ENCODE results near the gene EIF3D. TPM values are rescaled to one million over a fixed set of nuclear protein-coding genes. Genes with fewer than 3 reads are reported as not detected.
A peak's percentile ranks its signal among the peaks of the same experiment; 100 is the strongest.

Gene EIF3D
- total and polyA plus RNA-seq, 2 of the 13 experiments (the other 11 are each of a cell fraction or from before 2014, with no cell fraction given) = 118 to 274 TPM

- TF ChIP-seq AGO2 (optimal IDR thresholded peaks at IDR 0.05; ENCODE audit: low read depth, low read length) (peak; percentile 71), EZH2 (conservative IDR thresholded peaks at IDR 0.05; ENCODE audit: low read depth, low read length) (no peak), SOX13 (IDR thresholded peaks at IDR 0.05) (peak; percentile 21; the same call in 1 of the 2 replicates), SOX13 (CRISPR knock-in tag; conservative IDR thresholded peaks at IDR 0.05 in 1 of 2, IDR thresholded peaks at IDR 0.05 in 1 of 2) (peak in 1 of 2 experiments; percentile 44; a peak in 1 of 4 replicates), PLSCR1 (CRISPR knock-in tag; IDR thresholded peaks at IDR 0.05; ENCODE audit: borderline replicate concordance) (no peak), MTF1 (CRISPR knock-in tag; IDR thresholded peaks at IDR 0.05) (no peak), NBN (conservative IDR thresholded peaks at IDR 0.05) (no peak), FUBP1 (CRISPR knock-in tag; IDR thresholded peaks at IDR 0.05; ENCODE audit: borderline replicate concordance) (peak; percentile 58; the same call in 1 of the 2 replicates), ZNF143 (CRISPR knock-in tag; IDR thresholded peaks at IDR 0.05) (peak; percentile 92), HMGA1 (CRISPR knock-in tag; conservative IDR thresholded peaks at IDR 0.05) (no peak), ZNF678 (CRISPR knock-in tag; IDR thresholded peaks at IDR 0.05) (no peak), UBTF (CRISPR knock-in tag; IDR thresholded peaks at IDR 0.05) (peak; percentile 99), ZBTB46 (CRISPR knock-in tag; IDR thresholded peaks at IDR 0.05; ENCODE audit: borderline replicate concordance) (0 out of 2 replicates have a peak, but pooled peaks have one; percentile 65)
- TF ChIP-seq, protein P1, sequence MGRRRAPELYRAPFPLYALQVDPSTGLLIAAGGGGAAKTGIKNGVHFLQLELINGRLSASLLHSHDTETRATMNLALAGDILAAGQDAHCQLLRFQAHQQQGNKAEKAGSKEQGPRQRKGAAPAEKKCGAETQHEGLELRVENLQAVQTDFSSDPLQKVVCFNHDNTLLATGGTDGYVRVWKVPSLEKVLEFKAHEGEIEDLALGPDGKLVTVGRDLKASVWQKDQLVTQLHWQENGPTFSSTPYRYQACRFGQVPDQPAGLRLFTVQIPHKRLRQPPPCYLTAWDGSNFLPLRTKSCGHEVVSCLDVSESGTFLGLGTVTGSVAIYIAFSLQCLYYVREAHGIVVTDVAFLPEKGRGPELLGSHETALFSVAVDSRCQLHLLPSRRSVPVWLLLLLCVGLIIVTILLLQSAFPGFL (CRISPR knock-in tag; IDR thresholded peaks at IDR 0.05) = no peak
- TF ChIP-seq, protein P2, sequence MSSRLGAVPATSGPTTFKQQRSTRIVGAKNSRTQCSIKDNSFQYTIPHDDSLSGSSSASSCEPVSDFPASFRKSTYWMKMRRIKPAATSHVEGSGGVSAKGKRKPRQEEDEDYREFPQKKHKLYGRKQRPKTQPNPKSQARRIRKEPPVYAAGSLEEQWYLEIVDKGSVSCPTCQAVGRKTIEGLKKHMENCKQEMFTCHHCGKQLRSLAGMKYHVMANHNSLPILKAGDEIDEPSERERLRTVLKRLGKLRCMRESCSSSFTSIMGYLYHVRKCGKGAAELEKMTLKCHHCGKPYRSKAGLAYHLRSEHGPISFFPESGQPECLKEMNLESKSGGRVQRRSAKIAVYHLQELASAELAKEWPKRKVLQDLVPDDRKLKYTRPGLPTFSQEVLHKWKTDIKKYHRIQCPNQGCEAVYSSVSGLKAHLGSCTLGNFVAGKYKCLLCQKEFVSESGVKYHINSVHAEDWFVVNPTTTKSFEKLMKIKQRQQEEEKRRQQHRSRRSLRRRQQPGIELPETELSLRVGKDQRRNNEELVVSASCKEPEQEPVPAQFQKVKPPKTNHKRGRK (CRISPR knock-in tag; IDR thresholded peaks at IDR 0.05) = no peak
- TF ChIP-seq, protein P3, sequence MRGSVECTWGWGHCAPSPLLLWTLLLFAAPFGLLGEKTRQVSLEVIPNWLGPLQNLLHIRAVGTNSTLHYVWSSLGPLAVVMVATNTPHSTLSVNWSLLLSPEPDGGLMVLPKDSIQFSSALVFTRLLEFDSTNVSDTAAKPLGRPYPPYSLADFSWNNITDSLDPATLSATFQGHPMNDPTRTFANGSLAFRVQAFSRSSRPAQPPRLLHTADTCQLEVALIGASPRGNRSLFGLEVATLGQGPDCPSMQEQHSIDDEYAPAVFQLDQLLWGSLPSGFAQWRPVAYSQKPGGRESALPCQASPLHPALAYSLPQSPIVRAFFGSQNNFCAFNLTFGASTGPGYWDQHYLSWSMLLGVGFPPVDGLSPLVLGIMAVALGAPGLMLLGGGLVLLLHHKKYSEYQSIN (CRISPR knock-in tag; IDR thresholded peaks at IDR 0.05; ENCODE audit: borderline replicate concordance) = no peak; the same call in 1 of the 2 replicates
Observed at GRCh38 chr22:36528795-36529751, at the start of gene EIF3D (continued).
